PC-9 (cell line): ENCODE results near the gene NUDT13. TPM values are rescaled to one million over a fixed set of nuclear protein-coding genes. Genes with fewer than 3 reads are reported as not detected.
A peak's percentile ranks its signal among the peaks of the same experiment; 100 is the strongest.

Experiments used
- BruUV-seq: library from RNA; stranded (reverse); fragments of 400-500 nt; replicated peaks from 2 replicates; lab custom pipeline; 2021; lab: Mats Ljungman, UMichigan
- CTCF ChIA-PET: fragments of 300-600 bp; sonication (Branson Sonifier 250); formaldehyde crosslinking; loops from one replicate; lab custom pipeline; 2022; ENCODE audit warnings: antibody characterized with exemption; lab: Charles Lee
- POLR2A ChIA-PET: fragments of 300-600 bp; sonication (Branson Sonifier 250); formaldehyde crosslinking; loops from one replicate; lab custom pipeline; 2022; ENCODE audit warnings: antibody characterized with exemption; ENCODE audit not compliant: unreplicated experiment; lab: Charles Lee
- DNase-seq, 2 experiments: peaks; one replicate each; pipeline versions ENCODE4 v3.0.0 to v3.0.0-alpha.2; 2015 to 2022; ENCODE audit warnings: mixed read lengths in 1 of 2
- H2AFZ ChIP-seq: fragments of 200-600 bp; sonication (generic); 2 replicates; pipeline ENCODE4 v1.8.1; 2017; ENCODE audit warnings: antibody characterized with exemption
- H3F3A ChIP-seq: fragments of 200-600 bp; sonication (generic); 2 replicates; pipeline ENCODE4 v1.8.1; 2017; ENCODE audit warnings: antibody characterized with exemption, mild to moderate bottlenecking, low read depth; ENCODE audit not compliant: insufficient read depth
- H3K27ac ChIP-seq: fragments of 200-600 bp; sonication (generic); 2 replicates; pipeline ENCODE4 v1.6.1; 2016; ENCODE audit warnings: mixed run types
- H3K27me3 ChIP-seq: fragments of 200-600 bp; sonication (generic); 2 replicates; pipeline ENCODE4 v1.6.1; 2016; ENCODE audit warnings: low read depth, mixed run types; ENCODE audit not compliant: insufficient read depth
- H3K36me3 ChIP-seq: fragments of 200-600 bp; sonication (generic); 2 replicates; pipeline ENCODE4 v1.6.1; 2016; ENCODE audit warnings: low read depth, mixed run types
- H3K4me1 ChIP-seq: fragments of 200-600 bp; sonication (generic); replicated peaks from 2 replicates; pipeline ENCODE4 v1.6.1; 2016; ENCODE audit warnings: mixed run types; ENCODE audit not compliant: insufficient read depth
- H3K4me2 ChIP-seq: fragments of 200-600 bp; sonication (generic); 2 replicates; pipeline ENCODE4 v1.6.1; 2017; ENCODE audit warnings: mixed run types
- H3K4me3 ChIP-seq: fragments of 200-600 bp; sonication (generic); 2 replicates; pipeline ENCODE4 v1.6.1; 2016; ENCODE audit warnings: mixed run types
- H3K79me2 ChIP-seq: fragments of 200-600 bp; sonication (generic); 2 replicates; pipeline ENCODE4 v1.6.1; 2017; ENCODE audit warnings: low read depth, mixed run types
- H3K9me2 ChIP-seq: fragments of 200-600 bp; sonication (generic); 2 replicates; pipeline ENCODE4 v1.8.1; 2017; ENCODE audit warnings: mild to moderate bottlenecking; ENCODE audit not compliant: insufficient read depth
- H3K9me3 ChIP-seq: fragments of 200-600 bp; sonication (generic); 2 replicates; pipeline ENCODE4 v1.8.1; 2016; ENCODE audit warnings: low read depth; ENCODE audit not compliant: insufficient read depth
- H4K20me1 ChIP-seq: fragments of 200-600 bp; sonication (generic); 2 replicates; pipeline ENCODE4 v1.8.1; 2017; ENCODE audit not compliant: insufficient read depth
- EZH2 ChIP-seq: fragments of 200-600 bp; sonication (generic); IDR thresholded peaks from 2 replicates; pipeline ENCODE4 v1.8.0; 2017; ENCODE audit warnings: antibody characterized with exemption, low read depth
- intact Hi-C: fragments of 100-400 bp; cut with micrococcal nuclease; formaldehyde crosslinking; loops from one replicate; pipeline ENCODE4 v1.10.0; 2022; ENCODE audit not compliant: unreplicated experiment
- total RNA-seq: library from RNA; stranded (reverse); gene quantifications from 2 replicates; pipeline ENCODE4 v1.2.3, GENCODE V29; 2021
- TF ChIP-seq, protein P1 (sequence below): fragments of 200-600 bp; sonication (generic); conservative IDR thresholded peaks from 2 replicates; pipeline ENCODE4 v1.6.1; 2017; ENCODE audit warnings: mixed run types, antibody characterized with exemption, mild to moderate bottlenecking, moderate library complexity

The NUDT13 gene
- total RNA-seq, 1 experiment from 2014 or later, result 5.2 TPM

DNA sequence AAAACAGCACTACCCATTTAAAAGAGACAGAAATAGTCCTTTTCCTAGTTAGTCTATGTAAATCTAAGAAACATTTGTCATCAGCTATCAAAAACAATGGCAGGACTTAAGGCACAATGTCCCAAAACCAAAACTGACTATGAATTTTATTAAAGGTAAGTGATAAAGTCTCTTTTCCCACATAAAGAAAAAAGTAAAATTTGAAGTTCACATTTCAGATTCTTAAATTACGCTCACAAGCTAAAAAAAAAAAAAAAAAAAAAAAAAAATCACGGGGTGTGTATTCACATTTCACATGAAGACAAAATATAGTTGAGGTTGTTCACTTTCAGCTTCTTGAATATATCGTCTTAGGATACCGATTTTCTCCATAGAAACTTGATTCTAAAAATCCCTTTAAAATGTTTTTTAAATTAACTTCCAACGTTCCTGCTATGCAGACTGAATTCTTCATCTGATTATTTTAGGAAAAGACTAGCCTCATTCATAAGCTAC lies 15.2 kb upstream of the NUDT13 start:
- TF ChIP-seq EZH2, result no peak
- TF ChIP-seq, protein P1, sequence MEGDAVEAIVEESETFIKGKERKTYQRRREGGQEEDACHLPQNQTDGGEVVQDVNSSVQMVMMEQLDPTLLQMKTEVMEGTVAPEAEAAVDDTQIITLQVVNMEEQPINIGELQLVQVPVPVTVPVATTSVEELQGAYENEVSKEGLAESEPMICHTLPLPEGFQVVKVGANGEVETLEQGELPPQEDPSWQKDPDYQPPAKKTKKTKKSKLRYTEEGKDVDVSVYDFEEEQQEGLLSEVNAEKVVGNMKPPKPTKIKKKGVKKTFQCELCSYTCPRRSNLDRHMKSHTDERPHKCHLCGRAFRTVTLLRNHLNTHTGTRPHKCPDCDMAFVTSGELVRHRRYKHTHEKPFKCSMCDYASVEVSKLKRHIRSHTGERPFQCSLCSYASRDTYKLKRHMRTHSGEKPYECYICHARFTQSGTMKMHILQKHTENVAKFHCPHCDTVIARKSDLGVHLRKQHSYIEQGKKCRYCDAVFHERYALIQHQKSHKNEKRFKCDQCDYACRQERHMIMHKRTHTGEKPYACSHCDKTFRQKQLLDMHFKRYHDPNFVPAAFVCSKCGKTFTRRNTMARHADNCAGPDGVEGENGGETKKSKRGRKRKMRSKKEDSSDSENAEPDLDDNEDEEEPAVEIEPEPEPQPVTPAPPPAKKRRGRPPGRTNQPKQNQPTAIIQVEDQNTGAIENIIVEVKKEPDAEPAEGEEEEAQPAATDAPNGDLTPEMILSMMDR, result no peak
- ChIA-PET POLR2A (interaction anchor here (0.5 to 0.7 kb wide), 3 partner anchors 141 to 808 kb away, joined by 3 to 31 read pairs (median 26); no protein-coding TSS in a partner anchor), CTCF (interaction anchor here (0.5 to 0.6 kb wide), 3 partner anchors 68 to 881 kb away, joined by 3 to 8 read pairs (median 5); no protein-coding TSS in a partner anchor)
- Histone ChIP-seq H3K9me2 (no peaks in the 10 kb centered on the region; the same call in 1 of the 2 replicates), H3K36me3 (no peaks in the 10 kb centered on the region), H3K4me2 (peak overlapping the region; percentile 88), H3K79me2 (peaks cover 52% of the 10 kb centered on the region), H4K20me1 (no peaks in the 10 kb centered on the region), H3K4me3 (peak overlapping the region; percentile 93), H3K9me3 (no peaks in the 10 kb centered on the region), H2AFZ (peak overlapping the region; percentile 90), H3K27me3 (no peaks in the 10 kb centered on the region), H3K4me1 (peaks cover 18% of the 10 kb centered on the region), H3F3A (peaks cover 32% of the 10 kb centered on the region), H3K27ac (peak overlapping the region; percentile 65)
- BruUV-seq, result no TSS peak
- intact Hi-C loops, result no loop called here
- no peak for DNase-seq

DNA sequence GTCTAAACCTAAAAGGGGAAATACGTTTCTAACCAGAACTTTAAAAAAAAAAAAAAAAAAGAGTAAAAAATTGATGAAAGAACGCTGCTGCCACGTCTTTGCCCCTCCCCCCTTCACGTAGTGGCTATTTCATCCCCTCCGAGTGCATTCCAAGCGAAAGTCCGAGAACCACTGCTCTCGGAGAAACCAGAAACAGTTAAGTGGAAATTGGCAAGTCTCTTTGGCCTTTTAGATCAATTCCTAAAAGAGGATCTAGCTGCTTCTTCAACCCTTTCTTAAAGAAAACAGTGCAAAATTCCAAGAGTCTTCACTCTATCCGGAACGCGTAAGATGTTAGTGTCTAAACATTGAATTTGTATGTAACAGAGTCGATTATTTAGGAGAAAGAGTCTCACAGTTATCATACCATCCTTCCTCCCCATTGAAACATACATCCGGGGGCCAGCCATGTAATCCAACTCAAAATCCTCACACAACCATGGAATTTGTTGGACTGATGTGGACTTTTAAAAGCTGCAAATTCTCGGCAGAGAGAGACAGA lies 14.7 kb upstream of the NUDT13 start:
- ChIA-PET POLR2A (interaction anchor here (0.7 to 1.7 kb wide), 5 partner anchors 15 to 363 kb away, joined by 3 to 31 read pairs (median 11); no protein-coding TSS in a partner anchor), CTCF (interaction anchor here (0.5 to 2.0 kb wide), 10 partner anchors 13 to 881 kb away, joined by 3 to 16 read pairs (median 4); partner anchors contain the start of gene NUDT13)
- peak overlapping the region; percentile 65 for H3K27ac ChIP-seq
- BruUV-seq, result TSS peak; percentile 32
- intact Hi-C loops, result loop anchor here (1.0 to 2.0 kb wide), 2 partner anchors 15 to 64 kb away; partner anchors contain the start of gene NUDT13
- H4K20me1 ChIP-seq, result no peaks in the 10 kb centered on the region
- H3K4me1 ChIP-seq, result peaks cover 18% of the 10 kb centered on the region
- peaks cover 32% of the 10 kb centered on the region for H3F3A ChIP-seq
- H3K4me3 ChIP-seq, result peak overlapping the region; percentile 93
- no peaks in the 10 kb centered on the region for H3K27me3 ChIP-seq
- H2AFZ ChIP-seq, result peak overlapping the region; percentile 90
- peak; percentile 40 to 44 for DNase-seq
- peak overlapping the region; percentile 88 for H3K4me2 ChIP-seq
- TF ChIP-seq EZH2, result no peak
- TF ChIP-seq, protein P1, result no peak
- H3K9me2 ChIP-seq, result no peaks in the 10 kb centered on the region; the same call in 1 of the 2 replicates
- no peaks in the 10 kb centered on the region for H3K36me3 ChIP-seq
- peaks cover 47% of the 10 kb centered on the region for H3K79me2 ChIP-seq
- H3K9me3 ChIP-seq, result no peaks in the 10 kb centered on the region

DNA sequence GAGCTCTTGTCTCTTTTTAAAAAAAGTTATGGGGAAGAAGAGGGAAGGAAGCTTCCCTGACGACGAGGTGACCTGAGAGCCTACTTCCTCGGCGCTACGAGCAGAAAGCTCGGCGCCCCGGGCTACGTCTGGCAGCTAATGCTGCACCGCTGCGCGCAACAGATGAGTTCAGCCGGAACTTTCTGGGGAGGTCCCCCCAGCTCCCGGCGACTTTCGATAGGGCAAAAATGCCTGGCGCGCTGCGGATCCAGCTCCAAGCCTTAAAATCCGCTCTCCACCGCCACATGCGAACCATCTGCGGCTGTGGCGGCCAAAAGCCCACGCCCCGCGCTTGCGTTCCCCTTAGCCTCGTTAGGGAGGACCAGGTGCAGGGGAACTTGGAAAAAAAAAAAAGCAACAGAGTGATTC lies 14.2 kb upstream of the NUDT13 start:
- Histone ChIP-seq H2AFZ (peak overlapping the region; percentile 90), H3F3A (peaks cover 32% of the 10 kb centered on the region), H3K27me3 (no peaks in the 10 kb centered on the region), H4K20me1 (no peaks in the 10 kb centered on the region), H3K4me1 (peaks cover 18% of the 10 kb centered on the region), H3K4me3 (peak overlapping the region; percentile 93), H3K4me2 (peak overlapping the region; percentile 88), H3K27ac (peak overlapping the region; percentile 65), H3K36me3 (no peaks in the 10 kb centered on the region), H3K79me2 (peaks cover 45% of the 10 kb centered on the region), H3K9me2 (no peaks in the 10 kb centered on the region), H3K9me3 (no peaks in the 10 kb centered on the region)
- DNase-seq, result peak; percentile 70 to 71
- no TSS peak for BruUV-seq
- TF ChIP-seq, protein P1, result no peak
- no peak for TF ChIP-seq EZH2
- intact Hi-C loops, result loop anchor here (1.0 to 2.0 kb wide), 2 partner anchors 15 to 63 kb away; partner anchors contain the start of gene NUDT13
- CTCF ChIA-PET, result interaction anchor here (0.6 to 2.0 kb wide), 7 partner anchors 13 to 743 kb away, joined by 3 to 16 read pairs (median 4); partner anchors contain the start of gene NUDT13
- POLR2A ChIA-PET, result interaction anchor here (0.6 to 1.7 kb wide), 5 partner anchors 13 to 364 kb away, joined by 3 to 30 read pairs (median 4); no protein-coding TSS in a partner anchor
